ENCODE measurements around the gene STRIP2.

Gene STRIP2

GRCh38 chr7:129519464-129519863 is 85.2 kb downstream of the STRIP2 start:
- no peak for TF ChIP-seq ZNF565 (CRISPR knock-in tag; conservative IDR thresholded peaks at IDR 0.05; ENCODE audit: low read depth)
- no peak for TF ChIP-seq SNAI2 (CRISPR knock-in tag; IDR thresholded peaks at IDR 0.05)
- TF ChIP-seq ZNF8 (CRISPR knock-in tag; IDR thresholded peaks at IDR 0.05) = no peak
- no peak for TF ChIP-seq CSRNP3 (CRISPR knock-in tag; IDR thresholded peaks at IDR 0.05)
- ATAC-seq = no peak

- 0 out of 3 replicates have a peak, but pooled peaks have one; percentile 23 for ATAC-seq
- TF ChIP-seq ZC3H10 (CRISPR knock-in tag; IDR thresholded peaks at IDR 0.05) (no peak), PATZ1 (CRISPR knock-in tag; IDR thresholded peaks at IDR 0.05; ENCODE audit: borderline replicate concordance) (no peak), GLIS3 (CRISPR knock-in tag; IDR thresholded peaks at IDR 0.05) (no peak), ZNF565 (CRISPR knock-in tag; conservative IDR thresholded peaks at IDR 0.05; ENCODE audit: low read depth) (no peak), TOX (CRISPR knock-in tag; IDR thresholded peaks at IDR 0.05; ENCODE audit: borderline replicate concordance) (no peak), PPARA (CRISPR knock-in tag; IDR thresholded peaks at IDR 0.05; ENCODE audit: borderline replicate concordance) (no peak), POU6F1 (CRISPR knock-in tag; IDR thresholded peaks at IDR 0.05; ENCODE audit: borderline replicate concordance, low read depth) (no peak)
These were observed 88.1 kb downstream of the STRIP2 start for GRCh38 chr7:129522088-129522970.

- no peak for ATAC-seq
- TF ChIP-seq ZNF8 (CRISPR knock-in tag; IDR thresholded peaks at IDR 0.05) (no peak), PATZ1 (CRISPR knock-in tag; IDR thresholded peaks at IDR 0.05; ENCODE audit: borderline replicate concordance) (no peak), TSHZ2 (CRISPR knock-in tag; IDR thresholded peaks at IDR 0.05) (no peak), ESRRG (CRISPR knock-in tag; IDR thresholded peaks at IDR 0.05) (no peak)
These were observed 88.7 kb downstream of the STRIP2 start for GRCh38 chr7:129522971-129523340.

- ATAC-seq = no peak
- TF ChIP-seq RARB (CRISPR knock-in tag; IDR thresholded peaks at IDR 0.05) (no peak), SNAI2 (CRISPR knock-in tag; IDR thresholded peaks at IDR 0.05) (no peak), CSDC2 (CRISPR knock-in tag; IDR thresholded peaks at IDR 0.05) (no peak), OSR1 (CRISPR knock-in tag; IDR thresholded peaks at IDR 0.05) (no peak), CREB5 (CRISPR knock-in tag; IDR thresholded peaks at IDR 0.05; ENCODE audit: low read depth) (no peak), TSHZ2 (CRISPR knock-in tag; IDR thresholded peaks at IDR 0.05) (no peak), ZFP3 (CRISPR knock-in tag; IDR thresholded peaks at IDR 0.05) (no peak), ESRRG (CRISPR knock-in tag; IDR thresholded peaks at IDR 0.05) (no peak), ZC3H10 (CRISPR knock-in tag; IDR thresholded peaks at IDR 0.05) (no peak), GLIS3 (CRISPR knock-in tag; IDR thresholded peaks at IDR 0.05) (no peak), TCF4 (CRISPR knock-in tag; IDR thresholded peaks at IDR 0.05; ENCODE audit: borderline replicate concordance) (no peak), BACH2 (CRISPR knock-in tag; IDR thresholded peaks at IDR 0.05; ENCODE audit: borderline replicate concordance) (no peak), ZNF565 (CRISPR knock-in tag; conservative IDR thresholded peaks at IDR 0.05; ENCODE audit: low read depth) (no peak)
These were observed 89.7 kb downstream of the STRIP2 start for GRCh38 chr7:129523924-129524323.
